ENCODE data around the gene EEF2K.

EEF2K gene

DNA sequence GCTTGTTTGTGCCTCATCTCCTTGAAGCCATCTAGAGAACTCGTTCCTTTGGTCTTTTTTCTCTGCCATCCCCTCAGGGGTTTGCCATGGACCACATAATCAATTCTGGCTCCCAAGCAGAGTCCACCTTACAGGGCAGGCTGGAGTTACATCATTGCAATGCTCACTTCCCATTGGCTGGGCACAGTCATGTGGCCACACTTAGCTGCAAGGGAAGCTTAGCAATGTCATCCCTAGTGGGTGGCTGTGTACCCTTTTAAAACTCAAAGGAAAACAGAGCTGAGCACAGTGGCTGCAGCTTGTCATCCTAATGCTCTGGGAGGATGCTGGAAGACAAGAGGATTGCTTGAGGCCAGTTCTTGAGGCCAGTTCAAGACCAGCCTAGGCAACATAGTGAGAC lies 49.3 kb downstream of the EEF2K start:
- FAIRE-seq, result no peak

- no peak for FAIRE-seq
Measured at GRCh38 chr16:22257440-22257839, 51.4 kb downstream of the EEF2K start.

- FAIRE-seq, result no peak
Measured at GRCh38 chr16:22260490-22260889, 54.4 kb downstream of the EEF2K start.

DNA sequence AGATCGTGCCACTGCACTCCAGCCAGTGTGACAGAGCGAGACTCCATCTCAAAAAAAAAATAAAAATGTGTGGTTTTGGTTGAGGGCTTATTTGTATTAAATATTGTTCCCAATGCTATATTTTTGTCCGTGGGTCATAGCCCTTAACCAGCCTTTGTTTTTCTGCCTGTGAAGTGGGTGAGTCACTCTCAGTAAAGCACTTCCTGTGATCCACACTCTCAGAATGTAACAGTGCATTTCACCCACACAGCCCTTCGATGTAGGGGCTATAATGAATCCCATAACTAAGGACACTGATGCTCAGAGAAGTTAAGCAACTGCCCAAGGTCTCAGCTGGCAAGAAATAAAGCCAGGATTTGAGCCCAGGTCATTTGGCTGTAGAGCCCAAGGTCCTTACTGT lies 56.4 kb downstream of the EEF2K start:
- FAIRE-seq, result no peak

GRCh38 chr16:22264786-22265185 lies 58.7 kb downstream of the EEF2K start:
- no peak for FAIRE-seq

DNA sequence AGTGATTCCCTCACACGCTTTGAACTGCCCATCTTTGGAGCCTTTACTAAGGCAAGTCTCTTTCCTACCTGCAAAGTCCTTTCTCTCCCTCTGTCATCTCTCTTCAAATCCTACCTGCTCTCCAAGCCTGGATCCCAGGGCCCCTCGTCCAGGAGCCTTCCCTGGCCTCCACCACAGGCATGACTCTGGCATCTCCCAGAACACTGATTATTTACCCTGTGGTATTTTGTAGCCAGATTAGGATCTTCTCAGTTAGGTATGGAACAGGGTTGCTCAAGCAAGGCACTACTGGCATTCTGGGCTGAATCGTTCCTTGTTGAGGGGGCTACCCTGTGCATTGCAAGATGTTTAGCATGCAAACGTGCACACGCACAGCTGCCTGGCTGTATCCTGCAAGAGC lies 59.3 kb downstream of the EEF2K start:
- no peak for FAIRE-seq

DNA sequence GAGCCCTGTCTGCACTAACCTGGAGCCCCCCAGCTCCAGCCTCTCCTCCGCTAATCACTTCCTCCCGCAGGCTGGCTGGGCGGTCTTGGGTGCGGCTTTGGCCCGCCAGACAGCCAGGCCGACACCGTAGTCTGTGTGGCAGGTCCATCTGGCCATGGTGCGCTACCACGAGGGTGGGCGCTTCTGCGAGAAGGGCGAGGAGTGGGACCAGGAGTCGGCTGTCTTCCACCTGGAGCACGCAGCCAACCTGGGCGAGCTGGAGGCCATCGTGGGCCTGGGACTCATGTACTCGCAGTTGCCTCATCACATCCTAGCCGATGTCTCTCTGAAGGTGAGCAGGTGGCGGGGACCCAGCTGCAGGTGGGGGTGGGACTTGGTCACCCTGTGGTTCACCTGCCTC lies 60.5 kb downstream of the EEF2K start:
- FAIRE-seq, result no peak

DNA sequence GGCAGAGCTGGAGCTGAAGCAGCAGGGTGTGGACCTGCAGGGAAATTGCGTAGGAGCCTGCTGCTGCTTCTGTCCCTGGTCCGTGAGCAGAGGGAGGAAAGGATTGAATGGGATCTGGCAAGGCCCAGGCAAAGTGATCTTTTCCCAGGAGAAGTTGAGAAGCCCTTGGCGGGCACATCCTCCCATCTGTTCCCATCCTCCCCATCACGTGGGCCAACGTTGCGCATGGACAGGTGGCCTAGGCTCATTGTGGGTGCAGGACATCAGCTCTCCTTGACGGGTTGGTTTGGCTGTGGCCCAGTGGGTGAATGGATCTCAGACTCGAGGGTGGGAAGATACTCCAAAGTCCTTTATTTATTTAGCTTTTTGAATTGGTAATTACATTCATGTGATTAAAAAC lies 61.7 kb downstream of the EEF2K start:
- no peak for FAIRE-seq

GRCh38 chr16:22270525-22270924 lies 64.4 kb downstream of the EEF2K start:
- no peak for FAIRE-seq

- no peak for FAIRE-seq
Measured at GRCh38 chr16:22272870-22273650, 67.0 kb downstream of the EEF2K start.

- FAIRE-seq, result no peak
Measured at GRCh38 chr16:22274916-22275315, 68.8 kb downstream of the EEF2K start.

GRCh38 chr16:22278441-22279230 lies 72.6 kb downstream of the EEF2K start:
- no peak for FAIRE-seq

- no peak for FAIRE-seq
Measured at GRCh38 chr16:22282254-22282892, 76.3 kb downstream of the EEF2K start.

GRCh38 chr16:22284637-22285036 lies 78.6 kb downstream of the EEF2K start:
- no peak for FAIRE-seq

GRCh38 chr16:22285080-22285479 lies 79.0 kb downstream of the EEF2K start:
- no peak for FAIRE-seq

DNA sequence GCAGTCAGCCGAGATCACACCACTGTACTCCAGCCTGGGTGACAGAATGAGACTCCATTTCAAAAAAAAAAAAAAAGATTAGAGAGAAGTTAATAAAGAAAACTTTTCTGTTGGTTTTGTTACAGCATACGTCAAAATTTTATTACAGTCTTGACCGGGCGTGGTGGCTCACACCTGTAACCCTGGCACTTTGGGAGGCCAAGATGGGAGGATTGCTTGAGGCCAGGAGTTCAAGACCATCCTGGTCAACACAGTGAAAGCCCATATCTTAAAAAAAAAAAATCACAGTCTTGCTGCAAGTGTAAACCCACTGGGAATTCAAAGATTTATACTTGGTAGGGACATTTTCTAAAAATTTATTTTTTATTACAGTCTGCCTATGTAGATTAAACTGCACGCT lies 84.9 kb downstream of the EEF2K start:
- FAIRE-seq, result no peak

- no peak for FAIRE-seq
Measured at GRCh38 chr16:22291860-22292318, 85.8 kb downstream of the EEF2K start.

GRCh38 chr16:22292320-22292719 lies 86.2 kb downstream of the EEF2K start:
- FAIRE-seq, result no peak

- FAIRE-seq, result no peak
Measured at GRCh38 chr16:22293137-22294106, 87.3 kb downstream of the EEF2K start.

DNA sequence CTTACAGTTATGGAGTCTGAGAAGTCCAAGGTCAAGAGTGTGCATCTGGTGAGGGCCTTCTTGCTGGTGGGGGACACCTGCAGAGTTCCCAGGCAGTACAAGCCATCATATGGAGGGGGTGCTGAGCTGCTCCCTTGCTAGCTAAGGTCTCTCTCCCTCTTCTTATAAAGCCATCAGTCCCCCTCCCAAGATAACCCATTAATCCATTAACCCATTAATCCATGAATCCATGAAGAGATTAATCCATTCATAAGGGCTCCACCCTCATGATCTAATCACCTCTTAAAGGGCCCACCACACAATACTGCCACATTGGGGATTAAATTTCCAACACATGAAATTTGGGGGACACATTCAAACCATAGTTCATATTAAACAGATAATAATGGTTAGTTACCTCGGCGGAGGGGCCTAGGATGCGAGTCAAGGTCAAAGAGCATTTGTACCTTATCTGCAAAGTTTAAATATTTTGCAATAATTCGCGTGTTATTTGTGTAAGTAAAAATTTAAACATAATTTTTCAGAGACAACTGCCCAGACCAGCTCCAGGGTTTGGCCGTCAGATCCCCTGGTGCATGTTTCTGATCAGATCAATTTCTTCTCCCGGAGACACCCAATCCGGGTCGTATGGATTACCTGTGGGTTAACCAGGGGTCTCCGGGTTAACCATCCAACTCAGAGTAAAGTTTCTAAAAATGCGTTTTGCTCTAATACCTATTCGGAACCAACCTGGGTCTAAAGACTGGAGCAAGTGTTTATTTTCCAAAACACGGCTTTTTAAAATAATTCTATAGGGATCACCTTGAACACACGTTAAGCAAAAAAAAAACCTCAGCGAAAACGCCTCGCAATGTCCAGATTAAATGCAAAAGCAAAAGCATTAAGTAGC lies 90.4 kb downstream of the EEF2K start:
- no peak for FAIRE-seq

- FAIRE-seq, result peak; percentile 3
Measured at GRCh38 chr16:22297114-22297870, 91.2 kb downstream of the EEF2K start, which contains the start of gene POLR3E. TSS of gene POLR3E (plus strand) at chr16:22297409. CDS start at chr16:22302969, 5,560 bp downstream.

Data from A204.1 (cell line).